GM12878 (cell line): ENCODE results near the gene GOLGA6A.

Source experiments
- CTCF ChIP-seq, 3 experiments: IDR thresholded peaks in 2 of 3; conservative IDR thresholded peaks in 1 of 3; 2 replicates each; pipeline ENCODE4 v1.5.1; 2011; ENCODE audit warnings: low read depth in 3 of 3, low read length in 3 of 3, mild to moderate bottlenecking in 3 of 3, control low read depth in 2 of 3, moderate library complexity in 2 of 3, inconsistent platforms in 1 of 3, mixed read lengths in 1 of 3; ENCODE audit not compliant: control insufficient read depth in 2 of 3, insufficient read depth in 1 of 3; ENCODE audit errors: extremely low read depth in 1 of 3
- E2F4 ChIP-seq: IDR thresholded peaks from 2 replicates; pipeline ENCODE4 v1.6.1; 2012; ENCODE audit warnings: low read depth, low read length, improper control_type of control experiment
- EGR1 ChIP-seq, 2 experiments: IDR thresholded peaks; 1 replicate in 1 of 2; 2 replicates in 1 of 2; pipeline ENCODE4 v1.6.1; 2011 to 2012; ENCODE audit warnings: low read depth in 2 of 2, low read length in 2 of 2, borderline replicate concordance in 1 of 2, mild to moderate bottlenecking in 1 of 2, moderate library complexity in 1 of 2
- GABPA ChIP-seq: IDR thresholded peaks from 2 replicates; pipeline ENCODE4 v1.6.1; 2014; ENCODE audit warnings: antibody characterized with exemption, low read depth, mild to moderate bottlenecking, inconsistent platforms
- JUNB ChIP-seq: IDR thresholded peaks from 2 replicates; pipeline ENCODE4 v1.6.1; 2016; ENCODE audit warnings: antibody characterized with exemption, mild to moderate bottlenecking
- POLR2A ChIP-seq: IDR thresholded peaks from 2 replicates; pipeline ENCODE4 v1.6.1; 2011; ENCODE audit warnings: low read depth, mild to moderate bottlenecking, low read length
- ZNF274 ChIP-seq: IDR thresholded peaks from one replicate; pipeline ENCODE4 v1.8.0; 2011; ENCODE audit not compliant: insufficient read length, insufficient read depth

GRCh38 chr15:74130155-74130848 lies 48.0 kb upstream of the GOLGA6A start, which contains the start of gene ISLR2:
- TF ChIP-seq CTCF (IDR thresholded peaks at IDR 0.05 in 2 of 3, conservative IDR thresholded peaks at IDR 0.05 in 1 of 3; ENCODE audit: control insufficient read depth in 2 of 3, extremely low read depth in 1 of 3, insufficient read depth in 1 of 3, low read depth in 3 of 3, low read length in 3 of 3) (no peak), E2F4 (no peak), JUNB (no peak), GABPA (no peak), EGR1 (IDR thresholded peaks at IDR 0.05; ENCODE audit: borderline replicate concordance in 1 of 2, low read depth in 2 of 2, low read length in 2 of 2) (no peak), ZNF274 (no peak), POLR2A (no peak)
